Measurements from ENCODE around the gene ACOT13. TPM values are rescaled to one million over a fixed set of nuclear protein-coding genes. Genes with fewer than 3 reads are reported as not detected.

Gene ACOT13
- total and polyA plus RNA-seq, 2 of the 8 experiments (the other 6 are each of a cell fraction or from before 2014, with no cell fraction given): 27.6 to 40.6 TPM

GRCh38 chr6:24696097-24696496, 29.2 kb downstream of the ACOT13 start:
- Histone ChIP-seq H3K36me3 (ENCODE audit: control insufficient read depth in 2 of 4, insufficient read depth in 4 of 4, low read length in 3 of 4) (peaks cover 0 to 19% (median 7%) of the 10 kb centered on the region in 4 experiments; a peak in 3 of 8 replicates), H3K4me3 (ENCODE audit: extremely low read depth in 1 of 4, insufficient read depth in 2 of 4, low read depth in 3 of 4, low read length in 4 of 4) (no peak overlapping the region), H3K79me1 (ENCODE audit: low read depth, low read length) (no peaks in the 10 kb centered on the region), H3K27ac (ENCODE audit: low read depth, low read length) (no peak overlapping the region), H4K91ac (replicated peaks; ENCODE audit: insufficient read length, low read length) (no peak overlapping the region), H3K18ac (ENCODE audit: extremely low read depth, low read length) (no peak overlapping the region), H4K20me1 (replicated peaks in 1 of 2; ENCODE audit: control insufficient read depth in 1 of 2, insufficient read depth in 2 of 2, low read length in 2 of 2) (no peaks in the 10 kb centered on the region), H2AK5ac (ENCODE audit: low read depth, low read length) (no peak overlapping the region), H3K9me3 (ENCODE audit: insufficient read depth in 2 of 2, low read depth in 1 of 2, low read length in 1 of 2) (no peaks in the 10 kb centered on the region), H3K23me2 (ENCODE audit: low read depth, low read length) (no peaks in the 10 kb centered on the region), H3K79me2 (ENCODE audit: control insufficient read depth in 1 of 2, insufficient read depth in 2 of 2, low read length in 2 of 2) (no peaks in the 10 kb centered on the region), H3K9ac (replicated peaks in 1 of 4; ENCODE audit: extremely low read depth in 1 of 4, low read depth in 3 of 4, low read length in 3 of 4) (no peak overlapping the region), H2BK20ac (ENCODE audit: low read length) (no peak overlapping the region), H3K56ac (replicated peaks; ENCODE audit: insufficient read length, low read depth, low read length) (no peak overlapping the region), H2BK5ac (ENCODE audit: low read depth, low read length) (no peak overlapping the region), H3K14ac (ENCODE audit: insufficient read length) (no peak overlapping the region), H3K23ac (ENCODE audit: insufficient read length) (no peak overlapping the region), H3K27me3 (replicated peaks in 1 of 4; ENCODE audit: control insufficient read depth in 3 of 4, extremely low read depth in 1 of 4, insufficient read depth in 3 of 4, low read length in 3 of 4) (no peaks in the 10 kb centered on the region), H3K4me1 (replicated peaks in 1 of 4; ENCODE audit: control insufficient read depth in 3 of 4, insufficient read depth in 4 of 4, low read length in 3 of 4) (no peaks in the 10 kb centered on the region), H4K8ac (ENCODE audit: extremely low read depth, insufficient read depth, low read length) (no peak overlapping the region), H2AFZ (ENCODE audit: low read length) (no peak overlapping the region), H3K4me2 (ENCODE audit: insufficient read depth in 1 of 2, low read depth in 2 of 2, low read length in 2 of 2) (no peak overlapping the region), H2BK12ac (ENCODE audit: low read depth, low read length) (no peak overlapping the region), H2BK15ac (ENCODE audit: low read length) (no peak overlapping the region), H2BK120ac (replicated peaks; ENCODE audit: low read depth, low read length) (no peak overlapping the region), H4K5ac (ENCODE audit: insufficient read length, low read depth, low read length) (no peak overlapping the region), H3K4ac (replicated peaks; ENCODE audit: insufficient read length, low read depth, low read length) (no peak overlapping the region)
- ChIA-PET POLR2A (ENCODE audit: partially characterized antibody) (interaction anchor here (1.9 kb wide), 1 partner anchor 201 kb away, joined by 5 read pairs; the partner anchor contains the start of gene ALDH5A1), CTCF (ENCODE audit: partially characterized antibody) (interaction anchor here (0.7 to 2.1 kb wide), 8 partner anchors 10 to 174 kb away, joined by 3 to 9 read pairs (median 4); no protein-coding TSS in a partner anchor)
- FAIRE-seq (no peak), DNase-seq (ENCODE audit: low read depth in 1 of 2, low spot score in 2 of 2) (no peak)
- 84% methylated on average over 2 of the region's 2 CpGs; no CpG with 5 or more reads in 1 of the 2 experiments for WGBS, 2 experiments (ENCODE audit: extremely low coverage in 1 of 2, insufficient coverage in 1 of 2, insufficient read length in 1 of 2, insufficient replicate concordance in 2 of 2, low coverage in 1 of 2, low lambda C conversion rate in 2 of 2, missing lambda C conversion rate in 1 of 2)
